Measurements from ENCODE around the gene ASB1. TPM values are rescaled to one million over a fixed set of nuclear protein-coding genes. Genes with fewer than 3 reads are reported as not detected.

Gene ASB1
- total and polyA plus RNA-seq, 2 of the 13 experiments (the other 11 are each of a cell fraction or from before 2014, with no cell fraction given), result 48.6 to 49.2 TPM

DNA sequence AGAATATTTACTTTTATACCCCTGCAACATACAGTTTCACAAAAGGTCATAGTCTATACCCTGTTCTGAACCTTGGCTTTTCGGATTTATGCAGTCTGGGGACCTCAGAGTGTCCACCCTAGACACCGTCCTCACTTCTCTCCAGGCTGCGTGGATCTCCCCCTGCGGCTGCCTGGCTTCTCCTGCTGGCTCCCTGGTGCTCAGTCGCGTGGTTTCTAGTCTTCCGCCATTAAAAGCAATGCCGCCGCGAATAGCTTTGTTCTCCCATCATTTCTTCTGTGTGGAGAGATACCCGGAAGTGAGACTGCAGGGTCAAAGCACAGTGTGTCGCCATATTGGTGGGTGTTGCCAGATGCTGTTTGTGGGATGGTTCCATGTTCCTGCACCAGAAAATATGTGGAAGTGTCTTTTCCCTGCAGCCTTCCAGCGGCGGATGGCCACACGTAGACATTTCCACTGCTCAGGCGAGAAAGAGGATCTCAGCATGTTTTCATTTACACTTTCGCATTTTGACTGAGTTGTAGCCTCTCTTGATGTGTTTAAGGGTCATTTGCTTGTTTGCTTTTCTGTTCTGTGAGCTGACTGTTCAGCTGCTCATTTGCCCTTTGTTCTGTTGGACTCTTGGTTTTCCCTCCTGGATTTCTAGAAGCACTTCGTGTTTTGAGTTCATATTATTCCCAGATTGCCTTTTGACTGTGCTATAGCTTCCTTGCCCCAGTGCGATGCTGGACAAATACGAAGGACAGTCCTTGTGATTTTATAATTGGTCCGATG is 22.9 kb upstream of the ASB1 start (continued):
- TF ChIP-seq TAF15 (IDR thresholded peaks at IDR 0.05; ENCODE audit: low read depth, low read length, poor library complexity, severe bottlenecking) (no peak), ZNF792 (CRISPR knock-in tag; IDR thresholded peaks at IDR 0.05) (peak; percentile 56), ZMYM3 (CRISPR knock-in tag; IDR thresholded peaks at IDR 0.05) (peak; percentile 68; the same call in 1 of the 2 replicates), SIX4 (CRISPR knock-in tag; IDR thresholded peaks at IDR 0.05) (no peak), FOXA1 (IDR thresholded peaks at IDR 0.05) (peak; percentile 53; the same call in 1 of the 2 replicates), FOXA1 (CRISPR knock-in tag; IDR thresholded peaks at IDR 0.05) (peak; percentile 88), ZNF350 (CRISPR knock-in tag; IDR thresholded peaks at IDR 0.05; ENCODE audit: borderline replicate concordance, low read depth) (peak; percentile 47; the same call in 1 of the 2 replicates), ZNF329 (CRISPR knock-in tag; IDR thresholded peaks at IDR 0.05; ENCODE audit: low read depth) (0 out of 2 replicates have a peak, but pooled peaks have one; percentile 6), TCF7L2 (IDR thresholded peaks at IDR 0.05; ENCODE audit: low read depth, low read length) (no peak), HOXA3 (CRISPR knock-in tag; IDR thresholded peaks at IDR 0.05) (peak; percentile 90), ZNF850 (CRISPR knock-in tag; conservative IDR thresholded peaks at IDR 0.05) (no peak), NFIC (IDR thresholded peaks at IDR 0.05; ENCODE audit: low read length) (no peak; the same call in 1 of the 2 replicates), GATAD1 (CRISPR knock-in tag; IDR thresholded peaks at IDR 0.05) (peak; percentile 33), NR2C2 (CRISPR knock-in tag; IDR thresholded peaks at IDR 0.05; ENCODE audit: borderline replicate concordance) (peak; percentile 77), CEBPG (CRISPR knock-in tag; IDR thresholded peaks at IDR 0.05) (0 out of 2 replicates have a peak, but pooled peaks have one; percentile 28), CEBPB (IDR thresholded peaks at IDR 0.05; ENCODE audit: borderline replicate concordance, low read depth, low read length) (peak; percentile 37; the same call in 1 of the 2 replicates)
- TF ChIP-seq, protein P1, sequence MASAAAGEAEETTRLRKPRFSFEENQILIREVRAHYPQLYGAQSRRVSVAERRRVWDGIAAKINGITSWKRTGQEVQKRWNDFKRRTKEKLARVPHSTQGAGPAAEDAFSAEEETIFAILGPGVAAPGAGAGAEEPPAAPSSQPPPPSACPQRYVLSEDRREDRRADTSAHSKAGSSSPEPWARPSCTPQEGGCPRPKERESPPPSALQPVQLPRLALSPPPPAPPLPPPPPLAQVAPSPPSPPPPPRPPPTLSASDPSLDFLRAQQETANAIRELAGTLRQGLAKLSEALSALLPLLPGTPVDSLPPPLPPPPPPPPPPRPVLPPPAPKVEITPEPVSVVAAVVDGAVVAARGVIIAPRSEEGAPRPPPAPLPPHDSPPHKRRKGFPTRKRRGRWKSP (CRISPR knock-in tag; IDR thresholded peaks at IDR 0.05), result 0 out of 2 replicates have a peak, but pooled peaks have one; percentile 44
- TF ChIP-seq, protein P2, sequence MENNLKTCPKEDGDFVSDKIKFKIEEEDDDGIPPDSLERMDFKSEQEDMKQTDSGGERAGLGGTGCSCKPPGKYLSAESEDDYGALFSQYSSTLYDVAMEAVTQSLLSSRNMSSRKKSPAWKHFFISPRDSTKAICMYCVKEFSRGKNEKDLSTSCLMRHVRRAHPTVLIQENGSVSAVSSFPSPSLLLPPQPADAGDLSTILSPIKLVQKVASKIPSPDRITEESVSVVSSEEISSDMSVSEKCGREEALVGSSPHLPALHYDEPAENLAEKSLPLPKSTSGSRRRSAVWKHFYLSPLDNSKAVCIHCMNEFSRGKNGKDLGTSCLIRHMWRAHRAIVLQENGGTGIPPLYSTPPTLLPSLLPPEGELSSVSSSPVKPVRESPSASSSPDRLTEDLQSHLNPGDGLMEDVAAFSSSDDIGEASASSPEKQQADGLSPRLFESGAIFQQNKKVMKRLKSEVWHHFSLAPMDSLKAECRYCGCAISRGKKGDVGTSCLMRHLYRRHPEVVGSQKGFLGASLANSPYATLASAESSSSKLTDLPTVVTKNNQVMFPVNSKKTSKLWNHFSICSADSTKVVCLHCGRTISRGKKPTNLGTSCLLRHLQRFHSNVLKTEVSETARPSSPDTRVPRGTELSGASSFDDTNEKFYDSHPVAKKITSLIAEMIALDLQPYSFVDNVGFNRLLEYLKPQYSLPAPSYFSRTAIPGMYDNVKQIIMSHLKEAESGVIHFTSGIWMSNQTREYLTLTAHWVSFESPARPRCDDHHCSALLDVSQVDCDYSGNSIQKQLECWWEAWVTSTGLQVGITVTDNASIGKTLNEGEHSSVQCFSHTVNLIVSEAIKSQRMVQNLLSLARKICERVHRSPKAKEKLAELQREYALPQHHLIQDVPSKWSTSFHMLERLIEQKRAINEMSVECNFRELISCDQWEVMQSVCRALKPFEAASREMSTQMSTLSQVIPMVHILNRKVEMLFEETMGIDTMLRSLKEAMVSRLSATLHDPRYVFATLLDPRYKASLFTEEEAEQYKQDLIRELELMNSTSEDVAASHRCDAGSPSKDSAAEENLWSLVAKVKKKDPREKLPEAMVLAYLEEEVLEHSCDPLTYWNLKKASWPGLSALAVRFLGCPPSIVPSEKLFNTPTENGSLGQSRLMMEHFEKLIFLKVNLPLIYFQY (CRISPR knock-in tag; IDR thresholded peaks at IDR 0.05; ENCODE audit: borderline replicate concordance), result peak; percentile 50; the same call in 1 of the 2 replicates
- TF ChIP-seq, protein P3, sequence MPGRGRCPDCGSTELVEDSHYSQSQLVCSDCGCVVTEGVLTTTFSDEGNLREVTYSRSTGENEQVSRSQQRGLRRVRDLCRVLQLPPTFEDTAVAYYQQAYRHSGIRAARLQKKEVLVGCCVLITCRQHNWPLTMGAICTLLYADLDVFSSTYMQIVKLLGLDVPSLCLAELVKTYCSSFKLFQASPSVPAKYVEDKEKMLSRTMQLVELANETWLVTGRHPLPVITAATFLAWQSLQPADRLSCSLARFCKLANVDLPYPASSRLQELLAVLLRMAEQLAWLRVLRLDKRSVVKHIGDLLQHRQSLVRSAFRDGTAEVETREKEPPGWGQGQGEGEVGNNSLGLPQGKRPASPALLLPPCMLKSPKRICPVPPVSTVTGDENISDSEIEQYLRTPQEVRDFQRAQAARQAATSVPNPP (CRISPR knock-in tag; IDR thresholded peaks at IDR 0.05), result no peak
- TF ChIP-seq, protein P4, sequence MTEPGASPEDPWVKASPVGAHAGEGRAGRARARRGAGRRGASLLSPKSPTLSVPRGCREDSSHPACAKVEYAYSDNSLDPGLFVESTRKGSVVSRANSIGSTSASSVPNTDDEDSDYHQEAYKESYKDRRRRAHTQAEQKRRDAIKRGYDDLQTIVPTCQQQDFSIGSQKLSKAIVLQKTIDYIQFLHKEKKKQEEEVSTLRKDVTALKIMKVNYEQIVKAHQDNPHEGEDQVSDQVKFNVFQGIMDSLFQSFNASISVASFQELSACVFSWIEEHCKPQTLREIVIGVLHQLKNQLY (CRISPR knock-in tag; IDR thresholded peaks at IDR 0.05), result peak; percentile 58
- TF ChIP-seq, protein P5, sequence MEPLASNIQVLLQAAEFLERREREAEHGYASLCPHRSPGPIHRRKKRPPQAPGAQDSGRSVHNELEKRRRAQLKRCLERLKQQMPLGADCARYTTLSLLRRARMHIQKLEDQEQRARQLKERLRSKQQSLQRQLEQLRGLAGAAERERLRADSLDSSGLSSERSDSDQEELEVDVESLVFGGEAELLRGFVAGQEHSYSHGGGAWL (CRISPR knock-in tag; IDR thresholded peaks at IDR 0.05), result no peak
- TF ChIP-seq, protein P6, sequence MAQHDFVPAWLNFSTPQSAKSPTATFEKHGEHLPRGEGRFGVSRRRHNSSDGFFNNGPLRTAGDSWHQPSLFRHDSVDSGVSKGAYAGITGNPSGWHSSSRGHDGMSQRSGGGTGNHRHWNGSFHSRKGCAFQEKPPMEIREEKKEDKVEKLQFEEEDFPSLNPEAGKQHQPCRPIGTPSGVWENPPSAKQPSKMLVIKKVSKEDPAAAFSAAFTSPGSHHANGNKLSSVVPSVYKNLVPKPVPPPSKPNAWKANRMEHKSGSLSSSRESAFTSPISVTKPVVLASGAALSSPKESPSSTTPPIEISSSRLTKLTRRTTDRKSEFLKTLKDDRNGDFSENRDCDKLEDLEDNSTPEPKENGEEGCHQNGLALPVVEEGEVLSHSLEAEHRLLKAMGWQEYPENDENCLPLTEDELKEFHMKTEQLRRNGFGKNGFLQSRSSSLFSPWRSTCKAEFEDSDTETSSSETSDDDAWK (CRISPR knock-in tag; IDR thresholded peaks at IDR 0.05), result no peak

Data from HepG2 (cell line).